Ishikawa (cell line): Measurements from ENCODE around the gene IGFBP4.

Experiments
- CEBPB ChIP-seq: IDR thresholded peaks from 2 replicates; pipeline ENCODE4 v1.6.1; 2012
- CREB1 ChIP-seq: IDR thresholded peaks from 2 replicates; pipeline ENCODE4 v1.6.1; 2012; ENCODE audit warnings: low read depth
- EGR1 ChIP-seq: IDR thresholded peaks from 2 replicates; pipeline ENCODE4 v1.6.1; 2012
- EP300 ChIP-seq: IDR thresholded peaks from 2 replicates; pipeline ENCODE4 v1.6.1; 2012; ENCODE audit warnings: borderline replicate concordance
- FOXM1 ChIP-seq: IDR thresholded peaks from 2 replicates; pipeline ENCODE4 v1.6.1; 2012; ENCODE audit warnings: low read depth, borderline replicate concordance
- NFIC ChIP-seq: IDR thresholded peaks from 2 replicates; pipeline ENCODE4 v1.6.1; 2012
- RAD21 ChIP-seq: IDR thresholded peaks from 2 replicates; pipeline ENCODE4 v1.6.1; 2012; ENCODE audit warnings: low read depth
- TAF1 ChIP-seq: IDR thresholded peaks from 2 replicates; pipeline ENCODE4 v1.6.1; 2012; ENCODE audit warnings: low read depth, mild to moderate bottlenecking
- TCF12 ChIP-seq: IDR thresholded peaks from 2 replicates; pipeline ENCODE4 v1.6.1; 2012; ENCODE audit warnings: low read depth
- TEAD4 ChIP-seq: IDR thresholded peaks from 2 replicates; pipeline ENCODE4 v1.6.1; 2012
- YY1 ChIP-seq: IDR thresholded peaks from 2 replicates; pipeline ENCODE4 v1.6.1; 2012; ENCODE audit warnings: low read depth
- ZBTB7A ChIP-seq: IDR thresholded peaks from 2 replicates; pipeline ENCODE4 v1.6.1; 2012; ENCODE audit warnings: low read depth
- TF ChIP-seq, protein P1 (sequence below): IDR thresholded peaks from 2 replicates; pipeline ENCODE4 v1.6.1; 2012
- TF ChIP-seq, protein P2 (sequence below): IDR thresholded peaks from 2 replicates; pipeline ENCODE4 v1.6.1; 2012
- TF ChIP-seq, protein P3 (sequence below): IDR thresholded peaks from 2 replicates; pipeline ENCODE4 v1.6.1; 2012; ENCODE audit warnings: low read depth, mild to moderate bottlenecking

The IGFBP4 gene

DNA sequence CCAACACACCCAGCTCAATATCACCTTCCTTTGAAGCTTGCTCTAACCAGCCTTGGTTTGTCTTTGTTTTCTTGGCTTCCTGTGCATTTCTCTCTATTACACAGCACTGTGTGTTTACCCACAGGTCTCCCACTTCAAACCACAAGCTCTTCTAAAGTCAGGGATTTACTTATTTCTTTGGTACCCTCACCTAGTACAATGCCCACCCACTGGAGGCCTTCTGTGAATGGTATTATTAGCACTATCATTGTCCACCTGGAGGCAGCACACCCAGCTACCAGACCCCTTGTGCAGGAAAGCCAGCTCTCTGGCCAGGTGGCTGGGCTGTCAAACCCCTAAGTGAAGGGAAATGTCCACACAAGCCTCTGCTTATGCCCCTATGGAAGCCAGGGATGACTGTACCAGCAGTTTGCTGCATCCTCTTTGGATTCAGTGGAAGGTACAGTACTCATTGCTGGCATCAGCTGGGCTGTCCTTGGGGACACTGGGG, 16.2 kb upstream of the IGFBP4 start:
- no peak for TF ChIP-seq TEAD4
- TF ChIP-seq, protein P1, sequence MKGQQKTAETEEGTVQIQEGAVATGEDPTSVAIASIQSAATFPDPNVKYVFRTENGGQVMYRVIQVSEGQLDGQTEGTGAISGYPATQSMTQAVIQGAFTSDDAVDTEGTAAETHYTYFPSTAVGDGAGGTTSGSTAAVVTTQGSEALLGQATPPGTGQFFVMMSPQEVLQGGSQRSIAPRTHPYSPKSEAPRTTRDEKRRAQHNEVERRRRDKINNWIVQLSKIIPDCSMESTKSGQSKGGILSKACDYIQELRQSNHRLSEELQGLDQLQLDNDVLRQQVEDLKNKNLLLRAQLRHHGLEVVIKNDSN: no peak
- TF ChIP-seq FOXM1: no peak
- TF ChIP-seq, protein P2, sequence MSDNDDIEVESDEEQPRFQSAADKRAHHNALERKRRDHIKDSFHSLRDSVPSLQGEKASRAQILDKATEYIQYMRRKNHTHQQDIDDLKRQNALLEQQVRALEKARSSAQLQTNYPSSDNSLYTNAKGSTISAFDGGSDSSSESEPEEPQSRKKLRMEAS: no peak
- TF ChIP-seq YY1: no peak
- TF ChIP-seq RAD21: no peak
- no peak for TF ChIP-seq NFIC
- TF ChIP-seq ZBTB7A: no peak
- TF ChIP-seq CREB1: no peak

DNA sequence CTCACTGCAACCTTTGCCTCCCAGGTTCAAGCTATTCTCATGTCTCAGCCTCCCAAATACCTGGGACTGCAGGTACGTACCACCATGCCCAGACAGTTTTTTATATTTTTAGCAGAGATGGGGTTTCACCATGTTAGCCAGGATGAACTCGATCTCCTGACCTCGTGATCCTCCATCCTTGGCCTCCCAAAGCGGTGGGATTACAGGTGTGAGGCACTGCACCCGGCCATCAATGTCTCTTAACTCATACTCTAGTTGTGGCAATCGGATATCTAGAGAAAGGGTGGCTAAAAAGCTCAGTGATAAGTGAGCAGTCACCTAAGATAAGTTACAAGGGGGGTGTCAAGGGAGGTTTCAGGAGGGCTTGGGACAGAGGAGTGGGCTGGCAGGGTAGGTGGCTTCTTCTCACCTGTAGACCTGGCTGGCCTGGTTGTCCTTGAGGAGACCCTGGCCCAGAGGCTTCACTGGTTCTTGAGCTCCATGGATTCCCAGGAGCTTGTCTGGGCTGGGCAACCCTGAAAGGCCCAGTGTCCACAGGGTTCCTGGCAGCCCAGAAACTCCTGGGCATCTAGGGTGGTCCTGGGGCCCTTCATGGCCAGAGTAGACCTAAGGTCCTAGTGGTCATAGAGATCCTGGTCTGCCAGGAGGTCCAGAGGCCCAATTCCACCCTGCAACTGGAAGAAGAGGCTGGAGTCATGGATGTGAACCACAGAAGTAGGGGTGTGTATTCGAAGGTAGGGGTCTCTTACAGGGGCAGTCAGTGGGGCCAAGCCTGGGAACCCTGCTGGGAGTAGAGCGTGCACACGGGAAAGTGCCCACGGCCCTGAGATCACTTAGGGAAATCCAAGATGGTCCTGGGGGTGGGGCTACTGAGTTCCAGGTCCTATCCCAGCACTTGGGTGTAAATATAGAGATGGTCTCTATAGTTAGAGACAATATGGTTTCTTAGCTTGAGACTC, 12.7 kb upstream of the IGFBP4 start:
- TF ChIP-seq, protein P2: no peak
- TF ChIP-seq YY1 (no peak), EGR1 (no peak), NFIC (no peak), RAD21 (no peak), FOXM1 (no peak), ZBTB7A (no peak), EP300 (no peak), CREB1 (no peak), TCF12 (no peak), CEBPB (no peak), TEAD4 (no peak), TAF1 (no peak)
- TF ChIP-seq, protein P3, sequence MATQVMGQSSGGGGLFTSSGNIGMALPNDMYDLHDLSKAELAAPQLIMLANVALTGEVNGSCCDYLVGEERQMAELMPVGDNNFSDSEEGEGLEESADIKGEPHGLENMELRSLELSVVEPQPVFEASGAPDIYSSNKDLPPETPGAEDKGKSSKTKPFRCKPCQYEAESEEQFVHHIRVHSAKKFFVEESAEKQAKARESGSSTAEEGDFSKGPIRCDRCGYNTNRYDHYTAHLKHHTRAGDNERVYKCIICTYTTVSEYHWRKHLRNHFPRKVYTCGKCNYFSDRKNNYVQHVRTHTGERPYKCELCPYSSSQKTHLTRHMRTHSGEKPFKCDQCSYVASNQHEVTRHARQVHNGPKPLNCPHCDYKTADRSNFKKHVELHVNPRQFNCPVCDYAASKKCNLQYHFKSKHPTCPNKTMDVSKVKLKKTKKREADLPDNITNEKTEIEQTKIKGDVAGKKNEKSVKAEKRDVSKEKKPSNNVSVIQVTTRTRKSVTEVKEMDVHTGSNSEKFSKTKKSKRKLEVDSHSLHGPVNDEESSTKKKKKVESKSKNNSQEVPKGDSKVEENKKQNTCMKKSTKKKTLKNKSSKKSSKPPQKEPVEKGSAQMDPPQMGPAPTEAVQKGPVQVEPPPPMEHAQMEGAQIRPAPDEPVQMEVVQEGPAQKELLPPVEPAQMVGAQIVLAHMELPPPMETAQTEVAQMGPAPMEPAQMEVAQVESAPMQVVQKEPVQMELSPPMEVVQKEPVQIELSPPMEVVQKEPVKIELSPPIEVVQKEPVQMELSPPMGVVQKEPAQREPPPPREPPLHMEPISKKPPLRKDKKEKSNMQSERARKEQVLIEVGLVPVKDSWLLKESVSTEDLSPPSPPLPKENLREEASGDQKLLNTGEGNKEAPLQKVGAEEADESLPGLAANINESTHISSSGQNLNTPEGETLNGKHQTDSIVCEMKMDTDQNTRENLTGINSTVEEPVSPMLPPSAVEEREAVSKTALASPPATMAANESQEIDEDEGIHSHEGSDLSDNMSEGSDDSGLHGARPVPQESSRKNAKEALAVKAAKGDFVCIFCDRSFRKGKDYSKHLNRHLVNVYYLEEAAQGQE: no peak
- TF ChIP-seq, protein P1: no peak

DNA sequence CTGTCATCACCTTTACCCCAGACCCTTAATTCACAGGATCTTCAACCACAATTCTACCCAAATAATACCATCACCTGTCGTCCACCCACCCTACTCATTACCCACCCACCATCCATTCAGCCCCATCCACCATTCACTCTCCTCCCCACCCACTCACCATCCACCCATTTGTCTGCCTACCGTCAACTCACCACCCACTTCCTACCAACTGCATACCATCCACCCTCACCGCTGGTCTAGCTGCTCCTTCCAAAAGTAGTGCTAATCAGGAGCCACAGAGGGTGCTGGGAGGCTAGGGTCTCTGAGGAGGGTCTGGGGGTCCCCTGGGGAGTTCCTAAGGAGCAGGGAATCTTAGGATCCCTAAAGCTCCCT, 12.0 kb upstream of the IGFBP4 start:
- TF ChIP-seq YY1 (no peak), EGR1 (no peak), ZBTB7A (no peak), EP300 (no peak), CEBPB (no peak), TAF1 (no peak), TEAD4 (no peak), TCF12 (no peak), CREB1 (no peak), NFIC (no peak)
- TF ChIP-seq, protein P1: no peak
- TF ChIP-seq, protein P2: no peak
- TF ChIP-seq, protein P3: no peak

DNA sequence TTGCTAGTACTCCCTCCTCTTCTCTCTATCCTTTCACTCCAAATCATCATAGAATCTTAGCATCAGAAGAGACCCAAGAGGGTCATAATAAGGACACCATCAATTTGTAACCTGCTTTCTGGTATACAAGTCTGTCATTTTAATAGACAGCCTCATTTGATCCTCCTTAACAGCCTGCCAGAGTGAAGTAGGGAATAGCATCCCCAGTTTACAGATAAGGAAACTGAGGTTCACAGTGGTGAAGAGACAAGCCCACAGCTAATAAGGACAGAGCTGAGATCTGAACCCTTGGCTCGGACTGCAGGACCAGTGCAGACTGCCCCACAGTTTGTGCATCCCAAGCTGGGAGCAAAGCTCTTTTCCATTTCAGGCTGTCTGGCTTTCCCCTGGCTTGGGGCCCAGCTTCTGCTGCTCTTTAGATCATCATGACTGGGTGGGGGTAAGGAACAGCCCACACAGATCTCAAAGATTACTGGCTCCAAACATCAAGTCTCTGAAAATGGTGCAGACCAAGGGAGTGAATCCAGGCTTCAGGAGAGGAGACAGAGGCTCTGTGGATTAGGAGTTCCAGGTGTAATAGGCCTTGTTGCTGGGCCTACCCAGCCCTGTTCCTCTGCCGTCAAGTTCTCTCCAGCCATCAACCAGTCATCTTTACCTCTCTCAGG, 10.3 kb upstream of the IGFBP4 start:
- no peak for TF ChIP-seq TCF12
- TF ChIP-seq, protein P1: no peak
- TF ChIP-seq CREB1: no peak
- no peak for TF ChIP-seq TAF1
- no peak for TF ChIP-seq TEAD4
- TF ChIP-seq NFIC: no peak
- no peak for TF ChIP-seq CEBPB
